WI38 (cell line): ENCODE measurements around the gene PAK5.

Experiments
- H3K4me3 ChIP-seq: 2 replicates; pipeline ENCODE4 v1.5.1; 2011; ENCODE audit warnings: low read depth, mild to moderate bottlenecking, control low read depth, low read length
- TF ChIP-seq, protein P1 (sequence below): IDR thresholded peaks from 2 replicates; pipeline ENCODE4 v1.5.1; 2012; ENCODE audit warnings: low read depth, mild to moderate bottlenecking, control low read depth, low read length

PAK5 gene

DNA sequence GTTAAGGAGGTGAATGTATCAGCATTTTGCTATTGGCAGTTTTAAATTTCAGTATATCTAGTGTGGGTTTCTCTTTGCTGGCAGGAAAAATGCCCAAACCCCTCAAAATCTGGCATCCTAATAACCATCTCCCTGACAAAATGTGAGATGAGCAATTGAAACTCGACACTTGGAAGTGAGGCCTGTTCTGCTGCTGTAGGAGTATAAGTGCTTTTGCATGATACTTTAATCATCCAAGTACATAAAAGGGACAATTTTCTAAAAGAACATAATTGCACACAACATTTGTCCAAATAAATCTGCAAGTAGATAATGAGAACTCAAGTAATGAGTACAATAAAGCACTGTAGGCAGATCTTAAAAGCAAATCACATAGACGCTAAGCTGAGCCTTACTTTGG, 288.0 kb downstream of the PAK5 start:
- H3K4me3 ChIP-seq: no peak overlapping the region
- TF ChIP-seq, protein P1, sequence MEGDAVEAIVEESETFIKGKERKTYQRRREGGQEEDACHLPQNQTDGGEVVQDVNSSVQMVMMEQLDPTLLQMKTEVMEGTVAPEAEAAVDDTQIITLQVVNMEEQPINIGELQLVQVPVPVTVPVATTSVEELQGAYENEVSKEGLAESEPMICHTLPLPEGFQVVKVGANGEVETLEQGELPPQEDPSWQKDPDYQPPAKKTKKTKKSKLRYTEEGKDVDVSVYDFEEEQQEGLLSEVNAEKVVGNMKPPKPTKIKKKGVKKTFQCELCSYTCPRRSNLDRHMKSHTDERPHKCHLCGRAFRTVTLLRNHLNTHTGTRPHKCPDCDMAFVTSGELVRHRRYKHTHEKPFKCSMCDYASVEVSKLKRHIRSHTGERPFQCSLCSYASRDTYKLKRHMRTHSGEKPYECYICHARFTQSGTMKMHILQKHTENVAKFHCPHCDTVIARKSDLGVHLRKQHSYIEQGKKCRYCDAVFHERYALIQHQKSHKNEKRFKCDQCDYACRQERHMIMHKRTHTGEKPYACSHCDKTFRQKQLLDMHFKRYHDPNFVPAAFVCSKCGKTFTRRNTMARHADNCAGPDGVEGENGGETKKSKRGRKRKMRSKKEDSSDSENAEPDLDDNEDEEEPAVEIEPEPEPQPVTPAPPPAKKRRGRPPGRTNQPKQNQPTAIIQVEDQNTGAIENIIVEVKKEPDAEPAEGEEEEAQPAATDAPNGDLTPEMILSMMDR: no peak

DNA sequence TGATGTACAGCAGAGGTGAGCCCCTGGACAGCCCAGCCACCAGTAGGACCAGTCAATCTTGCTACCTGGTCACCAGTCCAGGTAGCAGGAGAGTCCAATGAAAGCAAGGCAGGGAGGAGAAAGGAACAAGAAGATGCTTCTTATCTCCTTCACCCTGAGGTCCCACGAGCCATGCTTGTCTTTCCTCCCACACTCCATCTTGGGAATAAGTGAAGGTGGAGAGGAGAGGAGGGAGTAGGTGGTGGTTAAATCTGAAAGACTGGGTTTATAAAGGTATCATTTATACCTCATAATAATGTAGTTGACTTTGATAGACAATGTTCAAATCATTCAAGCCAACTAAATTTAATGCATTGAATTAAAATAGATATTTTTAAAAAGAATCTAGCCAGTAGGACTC, 288.6 kb downstream of the PAK5 start:
- H3K4me3 ChIP-seq: no peak overlapping the region
- TF ChIP-seq, protein P1: no peak

DNA sequence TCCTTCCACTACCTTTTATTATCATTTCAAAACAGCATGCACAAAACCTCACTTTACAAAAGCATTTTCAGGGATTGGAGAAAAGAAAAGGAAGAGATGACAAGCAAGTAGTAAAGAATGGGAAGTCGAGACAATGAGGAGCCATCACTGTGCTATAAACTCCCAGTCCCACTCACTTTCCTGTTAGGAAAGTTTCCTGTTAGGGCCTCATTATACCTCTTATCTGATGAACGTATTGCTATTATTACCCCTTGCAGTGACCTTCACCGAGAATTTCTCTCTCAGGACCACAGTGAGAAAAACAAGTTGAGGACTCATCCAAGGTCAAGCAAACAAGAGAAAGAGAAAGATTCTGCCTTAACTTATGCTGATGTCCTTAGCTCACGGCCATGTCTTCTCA, 295.7 kb downstream of the PAK5 start:
- H3K4me3 ChIP-seq: no peak overlapping the region
- TF ChIP-seq, protein P1: no peak

DNA sequence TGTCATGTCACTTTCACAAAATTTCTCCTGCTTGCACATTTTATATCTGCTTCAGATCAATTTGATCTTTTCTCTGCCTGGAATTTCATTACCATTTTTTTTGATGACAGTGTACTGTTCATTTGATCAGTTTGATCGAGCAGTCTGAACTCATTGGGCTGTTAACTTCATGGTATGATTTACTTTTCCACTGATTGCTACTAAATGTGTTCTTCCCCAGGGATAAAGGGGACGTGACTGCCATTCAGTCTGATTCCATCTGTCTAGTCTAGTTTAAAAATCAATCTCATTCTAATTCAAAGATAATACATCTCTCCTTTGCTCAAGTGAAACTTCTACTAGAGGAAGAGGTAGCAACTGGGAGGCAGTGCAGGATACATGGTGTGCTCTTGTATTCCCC, 303.4 kb downstream of the PAK5 start:
- TF ChIP-seq, protein P1: no peak
- H3K4me3 ChIP-seq: no peak overlapping the region

DNA sequence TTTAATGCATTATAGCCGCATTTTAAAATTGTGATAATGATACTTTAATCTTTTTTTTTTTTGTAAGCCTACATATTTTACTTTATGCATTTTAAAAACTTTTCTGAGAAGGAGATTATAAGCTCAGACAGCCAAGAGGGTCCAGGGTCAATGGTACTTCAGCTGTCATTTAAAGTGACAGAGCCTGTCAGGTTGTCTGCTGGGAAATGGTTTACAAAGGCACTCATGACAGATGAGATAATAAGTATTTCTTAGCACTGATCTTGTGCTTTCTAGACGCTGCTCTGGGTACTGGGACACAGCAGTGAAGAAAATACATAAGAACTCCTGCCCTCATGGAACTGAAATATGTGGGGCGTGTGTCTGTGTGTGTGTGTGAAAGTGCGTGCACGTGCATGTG, 304.9 kb downstream of the PAK5 start:
- TF ChIP-seq, protein P1: no peak
- H3K4me3 ChIP-seq: no peak overlapping the region

DNA sequence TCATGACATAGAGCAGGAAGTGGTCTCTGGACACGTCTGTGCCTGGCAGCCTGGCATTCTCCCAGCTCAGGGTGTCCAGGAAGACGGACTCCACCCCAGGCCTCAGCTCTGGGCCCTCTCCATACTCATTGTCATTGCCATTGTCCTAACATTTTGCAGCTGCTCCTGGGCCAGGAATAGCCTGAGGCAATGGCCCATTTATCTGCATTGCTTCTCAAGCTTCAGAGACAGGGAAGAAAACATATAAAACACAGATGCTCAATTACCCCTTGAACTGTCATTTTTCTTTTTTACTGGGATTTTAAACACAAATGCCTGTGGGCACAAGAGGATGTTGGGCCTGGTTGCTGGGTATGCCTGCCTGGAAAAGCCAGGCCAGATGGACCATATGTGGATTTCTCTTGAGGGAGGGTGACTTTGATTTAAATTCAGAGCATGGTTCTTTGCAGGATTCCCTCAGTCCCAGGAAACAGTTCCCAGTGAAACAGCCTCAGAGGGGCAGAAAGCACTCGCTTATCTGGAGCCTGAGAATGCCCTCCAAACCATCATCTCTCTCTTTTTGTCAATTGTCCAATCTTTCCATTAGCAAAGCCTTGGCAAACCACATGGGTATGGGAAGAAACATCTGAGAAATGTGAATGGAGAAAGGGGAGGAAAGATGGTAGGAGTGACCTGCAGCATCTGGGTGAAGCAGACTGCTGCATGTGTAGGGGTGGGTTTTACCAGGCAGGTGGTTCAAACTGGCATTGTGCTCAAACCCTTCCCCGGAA, 306.6 kb downstream of the PAK5 start:
- TF ChIP-seq, protein P1: no peak
- H3K4me3 ChIP-seq: no peak overlapping the region

DNA sequence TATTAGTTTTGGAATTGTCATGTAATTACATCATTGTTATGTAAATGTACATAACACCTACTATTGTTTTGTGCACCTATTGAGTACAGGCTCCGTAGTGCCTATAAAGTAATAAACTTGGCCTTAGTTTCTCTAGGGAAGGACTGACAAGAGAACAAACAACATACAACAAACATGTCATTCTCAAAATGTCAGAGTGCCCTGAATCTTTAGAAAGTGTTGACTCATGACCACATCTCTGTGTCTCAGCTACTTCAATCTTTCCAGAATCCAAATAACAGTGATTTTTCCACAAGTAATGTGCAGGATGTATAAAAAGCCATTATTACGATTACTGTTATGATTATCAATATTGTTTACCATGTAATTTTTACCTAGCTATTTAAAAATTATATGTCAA, 307.3 kb downstream of the PAK5 start:
- H3K4me3 ChIP-seq: no peak overlapping the region
- TF ChIP-seq, protein P1: no peak
